ENCODE results near the gene CHMP1B.

GRCh38 chr18:11884396-11885030 is 33.3 kb downstream of the CHMP1B start:
- no peak for TF ChIP-seq POLR2A (IDR thresholded peaks at IDR 0.05; ENCODE audit: low read length)
- no peak for TF ChIP-seq GATA1 (IDR thresholded peaks at IDR 0.05; ENCODE audit: low read depth, low read length)
